Measurements from ENCODE around the gene TSHZ3. TPM values are rescaled to one million over a fixed set of nuclear protein-coding genes. Genes with fewer than 3 reads are reported as not detected.

TSHZ3 gene
- total and polyA plus RNA-seq, 2 of the 8 experiments (the other 6 are each of a cell fraction or from before 2014, with no cell fraction given): 3.1 to 12.3 TPM

GRCh38 chr19:31310432-31311133 is 38.7 kb downstream of the TSHZ3 start (continued):
- TF ChIP-seq KDM1A (IDR thresholded peaks at IDR 0.05; ENCODE audit: borderline replicate concordance, low read length) (no peak), TAF1 (IDR thresholded peaks at IDR 0.05; ENCODE audit: low read depth, low read length) (no peak), RXRA (IDR thresholded peaks at IDR 0.05; ENCODE audit: insufficient read depth, low read depth, low read length) (no peak)
